Neural cell (in vitro differentiated cells): Measurements from ENCODE around the gene DNAJC16.

Source experiments
- CTCF ChIP-seq: fragments of 450-650 bp; IDR thresholded peaks from 2 replicates; pipeline ENCODE4 v1.5.1; 2014; ENCODE audit warnings: antibody characterized with exemption, mild to moderate bottlenecking, moderate library complexity; ENCODE audit not compliant: poor library complexity, severe bottlenecking
- EP300 ChIP-seq: fragments of 450-650 bp; conservative IDR thresholded peaks from 2 replicates; pipeline ENCODE4 v1.6.1; 2014; ENCODE audit warnings: antibody characterized with exemption, mild to moderate bottlenecking, moderate library complexity; ENCODE audit not compliant: poor library complexity, severe bottlenecking
- MXI1 ChIP-seq: fragments of 450-650 bp; conservative IDR thresholded peaks from 2 replicates; pipeline ENCODE4 v1.6.1; 2014; ENCODE audit warnings: antibody characterized with exemption, mild to moderate bottlenecking; ENCODE audit not compliant: poor library complexity, severe bottlenecking
- POLR2AphosphoS5 ChIP-seq: IDR thresholded peaks from 2 replicates; pipeline ENCODE4 v1.6.1; 2012
- REST ChIP-seq: IDR thresholded peaks from 2 replicates; pipeline ENCODE4 v1.6.1; 2012; ENCODE audit warnings: borderline replicate concordance

GRCh38 chr1:15523104-15524020 lies 3.3 kb upstream of the DNAJC16 start:
- TF ChIP-seq CTCF (no peak), EP300 (no peak), POLR2AphosphoS5 (no peak), MXI1 (no peak), REST (no peak)
